ENCODE results near the gene CC2D2A. TPM values are rescaled to one million over a fixed set of nuclear protein-coding genes. Genes with fewer than 3 reads are reported as not detected.

The CC2D2A gene
- total RNA-seq, 2 experiments from 2014 or later, result not detected

GRCh38 chr4:15525080-15525479 is 55.4 kb downstream of the CC2D2A start:
- H3K4me1 Mint-ChIP-seq (ENCODE audit: low read depth), result no peaks in the 10 kb centered on the region
- CTCF ChIA-PET, result interaction anchor here (1.2 kb wide), 1 partner anchor 67 kb away, joined by 3 read pairs; no protein-coding TSS in a partner anchor
- intact Hi-C loops (cut with micrococcal nuclease), result no loop called here
- H3K36me3 Mint-ChIP-seq, result no peaks in the 10 kb centered on the region
- no peaks in the 10 kb centered on the region for H3K27me3 Mint-ChIP-seq
- DNase-seq, result no peak
- POLR2A ChIA-PET, result no interaction called here
- no peak overlapping the region for H3K27ac Mint-ChIP-seq
- no peaks in the 10 kb centered on the region for H3K9me3 Mint-ChIP-seq
- no peak overlapping the region for H3K4me3 Mint-ChIP-seq

GRCh38 chr4:15526924-15527592 is 57.4 kb downstream of the CC2D2A start:
- POLR2A ChIA-PET, result no interaction called here

GRCh38 chr4:15531792-15532191 is 62.1 kb downstream of the CC2D2A start:
- H3K27me3 Mint-ChIP-seq, result no peaks in the 10 kb centered on the region
- ChIA-PET CTCF (interaction anchor here (0.5 to 0.7 kb wide), 3 partner anchors 126 to 1688 kb away, joined by 3 read pairs; no protein-coding TSS in a partner anchor), POLR2A (no interaction called here)
- H3K36me3 Mint-ChIP-seq, result no peaks in the 10 kb centered on the region
- intact Hi-C loops (cut with micrococcal nuclease), result no loop called here
- H3K27ac Mint-ChIP-seq, result no peak overlapping the region
- no peak overlapping the region for H3K4me3 Mint-ChIP-seq
- no peak for DNase-seq
- no peaks in the 10 kb centered on the region for H3K4me1 Mint-ChIP-seq (ENCODE audit: low read depth)
- no peaks in the 10 kb centered on the region for H3K9me3 Mint-ChIP-seq

More at GRCh38 chr4:15526924-15527592, 57.4 kb downstream of the CC2D2A start:
- Mint-ChIP-seq H3K4me1 (ENCODE audit: low read depth) (no peaks in the 10 kb centered on the region), H3K4me3 (no peak overlapping the region), H3K36me3 (no peaks in the 10 kb centered on the region), H3K9me3 (no peaks in the 10 kb centered on the region), H3K27me3 (no peaks in the 10 kb centered on the region), H3K27ac (no peak overlapping the region)
- no peak for DNase-seq
- CTCF ChIA-PET, result interaction anchor here (0.6 kb wide), 1 partner anchor 899 kb away, joined by 3 read pairs; no protein-coding TSS in a partner anchor
- intact Hi-C loops (cut with micrococcal nuclease), result no loop called here

- DNase-seq, result no peak
- ChIA-PET POLR2A (no interaction called here), CTCF (no interaction called here)
- Mint-ChIP-seq H3K36me3 (peaks cover 3% of the 10 kb centered on the region), H3K4me3 (no peak overlapping the region), H3K4me1 (ENCODE audit: low read depth) (no peaks in the 10 kb centered on the region), H3K27ac (no peak overlapping the region), H3K9me3 (no peaks in the 10 kb centered on the region), H3K27me3 (no peaks in the 10 kb centered on the region)
- intact Hi-C loops (cut with micrococcal nuclease), result no loop called here
Measured at GRCh38 chr4:15533817-15534216, 64.1 kb downstream of the CC2D2A start.

- Mint-ChIP-seq H3K4me3 (no peak overlapping the region), H3K36me3 (peaks cover 3% of the 10 kb centered on the region), H3K27me3 (no peaks in the 10 kb centered on the region), H3K27ac (no peak overlapping the region), H3K9me3 (no peaks in the 10 kb centered on the region), H3K4me1 (ENCODE audit: low read depth) (no peaks in the 10 kb centered on the region)
- ChIA-PET POLR2A (no interaction called here), CTCF (interaction anchor here (0.6 kb wide), 1 partner anchor 89 kb away, joined by 3 read pairs; no protein-coding TSS in a partner anchor)
- intact Hi-C loops (cut with micrococcal nuclease), result no loop called here
- no peak for DNase-seq
Measured at GRCh38 chr4:15535599-15535998, 65.9 kb downstream of the CC2D2A start.

GRCh38 chr4:15536552-15537499 is 67.1 kb downstream of the CC2D2A start:
- H3K9me3 Mint-ChIP-seq, result no peaks in the 10 kb centered on the region
- H3K27me3 Mint-ChIP-seq, result no peaks in the 10 kb centered on the region

GRCh38 chr4:15541941-15542340 is 72.3 kb downstream of the CC2D2A start:
- Mint-ChIP-seq H3K4me3 (no peak overlapping the region), H3K9me3 (no peaks in the 10 kb centered on the region), H3K27ac (no peak overlapping the region), H3K4me1 (ENCODE audit: low read depth) (peaks cover 3% of the 10 kb centered on the region), H3K27me3 (no peaks in the 10 kb centered on the region), H3K36me3 (peaks cover 5% of the 10 kb centered on the region)
- no peak for DNase-seq
- intact Hi-C loops (cut with micrococcal nuclease), result no loop called here
- CTCF ChIA-PET, result no interaction called here
- POLR2A ChIA-PET, result no interaction called here

More at GRCh38 chr4:15536552-15537499, 67.1 kb downstream of the CC2D2A start:
- ChIA-PET POLR2A (no interaction called here), CTCF (no interaction called here)
- H3K4me1 Mint-ChIP-seq (ENCODE audit: low read depth), result no peaks in the 10 kb centered on the region
- DNase-seq, result no peak
- peaks cover 3% of the 10 kb centered on the region for H3K36me3 Mint-ChIP-seq
- intact Hi-C loops (cut with micrococcal nuclease), result no loop called here
- H3K27ac Mint-ChIP-seq, result no peak overlapping the region
- H3K4me3 Mint-ChIP-seq, result no peak overlapping the region

GRCh38 chr4:15542760-15543159 is 73.1 kb downstream of the CC2D2A start:
- intact Hi-C loops (cut with micrococcal nuclease), result no loop called here
- Mint-ChIP-seq H3K4me1 (ENCODE audit: low read depth) (peaks cover 7% of the 10 kb centered on the region), H3K27me3 (no peaks in the 10 kb centered on the region), H3K9me3 (no peaks in the 10 kb centered on the region), H3K36me3 (peaks cover 4% of the 10 kb centered on the region), H3K27ac (no peak overlapping the region), H3K4me3 (no peak overlapping the region)
- no peak for DNase-seq
- ChIA-PET CTCF (no interaction called here), POLR2A (no interaction called here)

- intact Hi-C loops (cut with micrococcal nuclease), result no loop called here
- H3K9me3 Mint-ChIP-seq, result no peaks in the 10 kb centered on the region
- no peaks in the 10 kb centered on the region for H3K27me3 Mint-ChIP-seq
- peaks cover 3% of the 10 kb centered on the region for H3K36me3 Mint-ChIP-seq
- H3K27ac Mint-ChIP-seq, result no peak overlapping the region
- ChIA-PET POLR2A (no interaction called here), CTCF (interaction anchor here (0.9 kb wide), 1 partner anchor 148 kb away, joined by 3 read pairs; no protein-coding TSS in a partner anchor)
- H3K4me1 Mint-ChIP-seq (ENCODE audit: low read depth), result peaks cover 10% of the 10 kb centered on the region
- no peak overlapping the region for H3K4me3 Mint-ChIP-seq
- no peak for DNase-seq
Measured at GRCh38 chr4:15543537-15544247, 74.0 kb downstream of the CC2D2A start.

- peaks cover 10% of the 10 kb centered on the region for H3K4me1 Mint-ChIP-seq (ENCODE audit: low read depth)
- H3K27me3 Mint-ChIP-seq, result no peaks in the 10 kb centered on the region
- H3K36me3 Mint-ChIP-seq, result peaks cover 3% of the 10 kb centered on the region
- no peak overlapping the region for H3K4me3 Mint-ChIP-seq
- H3K27ac Mint-ChIP-seq, result no peak overlapping the region
- H3K9me3 Mint-ChIP-seq, result no peaks in the 10 kb centered on the region
- CTCF ChIA-PET, result interaction anchor here (0.9 kb wide), 1 partner anchor 148 kb away, joined by 3 read pairs; no protein-coding TSS in a partner anchor
- no peak for DNase-seq
- intact Hi-C loops (cut with micrococcal nuclease), result no loop called here
- POLR2A ChIA-PET, result no interaction called here
Measured at GRCh38 chr4:15544248-15544729, 74.6 kb downstream of the CC2D2A start.

GRCh38 chr4:15545371-15545770 is 75.7 kb downstream of the CC2D2A start:
- intact Hi-C loops (cut with micrococcal nuclease), result no loop called here
- H3K27ac Mint-ChIP-seq, result no peak overlapping the region
- ChIA-PET POLR2A (no interaction called here), CTCF (no interaction called here)
- H3K27me3 Mint-ChIP-seq, result no peaks in the 10 kb centered on the region
- no peaks in the 10 kb centered on the region for H3K9me3 Mint-ChIP-seq
- peaks cover 10% of the 10 kb centered on the region for H3K4me1 Mint-ChIP-seq (ENCODE audit: low read depth)
- peaks cover 3% of the 10 kb centered on the region for H3K36me3 Mint-ChIP-seq
- no peak for DNase-seq
- no peak overlapping the region for H3K4me3 Mint-ChIP-seq

GRCh38 chr4:15547392-15547791 is 77.7 kb downstream of the CC2D2A start:
- no peak overlapping the region for H3K27ac Mint-ChIP-seq
- H3K4me1 Mint-ChIP-seq (ENCODE audit: low read depth), result peaks cover 10% of the 10 kb centered on the region
- H3K9me3 Mint-ChIP-seq, result no peaks in the 10 kb centered on the region
- ChIA-PET CTCF (no interaction called here), POLR2A (no interaction called here)
- peaks cover 3% of the 10 kb centered on the region for H3K36me3 Mint-ChIP-seq
- intact Hi-C loops (cut with micrococcal nuclease), result no loop called here
- H3K27me3 Mint-ChIP-seq, result no peaks in the 10 kb centered on the region
- H3K4me3 Mint-ChIP-seq, result peak overlapping the region; percentile 21
- DNase-seq, result peak; percentile 15
